Tongue (tissue), 2 donors: ENCODE data around the gene CEP76. TPM values are rescaled to one million over a fixed set of nuclear protein-coding genes. Genes with fewer than 3 reads are reported as not detected.
"Not testable (repeated sequence)": the region's sequence is repeated elsewhere in the genome, so short reads cannot be mapped to it uniquely, and the experiment has no call there.

Experiments used
- DNase-seq: peaks from one replicate; pipeline ENCODE4 v3.0.0-alpha.2; 2015
- total RNA-seq: library from RNA; depleted of rRNA; stranded (reverse); fragments of >200 nt; gene quantifications from one replicate; pipeline ENCODE4 v1.2.3, GENCODE V29; 2014

Gene CEP76
- total RNA-seq, 1 donor from 2014 or later, result 9.8 TPM

GRCh38 chr18:12643756-12644155, 58.8 kb downstream of the CEP76 start:
- not testable (repeated sequence) for DNase-seq

GRCh38 chr18:12640881-12641200, 61.7 kb downstream of the CEP76 start:
- DNase-seq, result no peak

GRCh38 chr18:12639990-12640880, 62.3 kb downstream of the CEP76 start:
- DNase-seq, result no peak

GRCh38 chr18:12638644-12639124, 63.8 kb downstream of the CEP76 start:
- no peak for DNase-seq

- no peak for DNase-seq
These were observed 64.5 kb downstream of the CEP76 start for GRCh38 chr18:12637901-12638643.

GRCh38 chr18:12637393-12637792, 65.1 kb downstream of the CEP76 start:
- no peak for DNase-seq

GRCh38 chr18:12631831-12632477, 70.6 kb downstream of the CEP76 start:
- no peak for DNase-seq

- DNase-seq, result no peak
These were observed 72.4 kb downstream of the CEP76 start for GRCh38 chr18:12630136-12630535.

- DNase-seq, result no peak
These were observed 73.5 kb downstream of the CEP76 start for GRCh38 chr18:12628706-12629702.

GRCh38 chr18:12627199-12627598, 75.3 kb downstream of the CEP76 start:
- DNase-seq, result not testable (repeated sequence)

- no peak for DNase-seq
These were observed 77.3 kb downstream of the CEP76 start for GRCh38 chr18:12625241-12625640.

Other genes with a start within 250 kb of the CEP76 start
- gene SPIRE1, start 44.6 kb downstream of the CEP76 start, total RNA-seq, result 31.7 TPM
- gene PSMG2, start 319 bp upstream of the CEP76 start, total RNA-seq, result 46.8 TPM
- gene PTPN2, start 181.5 kb upstream of the CEP76 start, total RNA-seq, result 27.9 TPM
- gene SEH1L, start 245.3 kb upstream of the CEP76 start, total RNA-seq, result 28.8 TPM